SH-SY5Y (cell line): ENCODE data around the gene FKBP5.

Experiments used
- GATA2 ChIP-seq: IDR thresholded peaks from 2 replicates; pipeline ENCODE4 v1.6.1; 2011; ENCODE audit warnings: mild to moderate bottlenecking, low read depth, low read length
- GATA3 ChIP-seq: IDR thresholded peaks from 2 replicates; pipeline ENCODE4 v1.6.1; 2011; ENCODE audit warnings: low read depth, mild to moderate bottlenecking, low read length, moderate library complexity

DNA sequence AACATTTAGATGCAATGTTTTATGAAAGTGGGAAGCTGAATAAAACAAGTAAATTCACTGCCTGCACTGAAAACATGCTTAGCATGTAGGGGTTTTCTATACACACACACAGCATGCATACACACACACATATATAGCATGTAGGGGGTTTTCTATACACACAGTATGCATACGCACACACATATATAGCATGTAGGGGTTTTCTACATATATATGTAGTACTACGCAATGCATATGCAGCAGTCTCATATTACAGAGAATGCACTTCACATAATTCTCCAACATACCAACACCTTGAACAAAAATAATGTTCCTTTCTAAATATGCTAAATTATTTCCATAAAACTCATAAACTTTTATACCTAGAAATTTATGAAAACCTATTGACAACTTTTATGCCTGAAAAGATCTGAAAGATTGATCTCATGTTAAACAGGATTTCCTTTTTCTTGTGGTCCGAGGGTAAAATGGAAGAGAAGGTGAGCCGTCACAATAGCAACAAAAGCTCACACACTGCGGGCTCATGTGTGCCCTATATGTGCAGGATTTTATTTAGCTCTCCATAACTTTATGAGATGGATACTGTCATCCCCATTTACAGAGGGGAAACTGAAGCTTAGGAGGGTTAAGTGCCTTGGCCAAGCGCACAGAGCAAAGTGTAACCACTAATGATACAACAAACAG lies 94.1 kb downstream of the FKBP5 start:
- no peak for TF ChIP-seq GATA2
- TF ChIP-seq GATA3, result no peak
